GM21360 (cell line): ENCODE data around the gene BAG5.

Experiments
- ATAC-seq: cut with Tn5 transposase; IDR thresholded peaks from one replicate; pipeline ENCODE4 v1.9.1; 2021; ENCODE audit warnings: mild to moderate bottlenecking, moderate library complexity; ENCODE audit not compliant: unreplicated experiment

The BAG5 gene

DNA sequence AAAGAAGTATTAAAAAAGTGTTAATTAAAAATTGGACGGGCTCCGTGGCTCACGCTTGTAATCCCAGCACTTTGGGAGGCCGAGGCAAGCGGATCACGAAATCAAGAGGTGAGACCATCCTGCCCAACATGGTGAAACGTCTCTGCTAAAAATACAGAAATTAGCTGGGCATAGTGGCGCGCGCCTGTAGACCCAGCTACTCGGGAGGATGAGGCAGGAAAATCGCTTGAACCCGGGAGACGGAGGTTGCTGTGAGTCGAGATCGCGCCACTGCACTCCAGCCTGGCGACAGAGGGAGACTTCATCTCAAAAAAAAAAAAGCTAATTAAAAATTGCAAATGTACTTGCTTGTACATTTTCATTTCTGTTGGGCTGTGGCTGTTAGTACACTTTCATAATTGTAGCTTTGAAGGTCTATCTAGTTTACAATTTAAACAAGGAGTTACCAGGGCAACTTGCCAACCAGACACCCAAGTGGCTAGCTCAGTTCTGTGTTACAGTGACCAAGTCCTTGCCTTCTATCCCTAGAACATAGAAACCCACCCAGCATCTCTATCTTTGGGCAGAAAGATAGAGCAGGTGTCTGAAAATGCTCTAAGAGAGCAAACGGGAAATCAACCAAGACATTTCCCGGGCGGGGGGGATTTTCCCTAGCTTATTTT lies 1.5 kb upstream of the BAG5 start:
- ATAC-seq = no peak

DNA sequence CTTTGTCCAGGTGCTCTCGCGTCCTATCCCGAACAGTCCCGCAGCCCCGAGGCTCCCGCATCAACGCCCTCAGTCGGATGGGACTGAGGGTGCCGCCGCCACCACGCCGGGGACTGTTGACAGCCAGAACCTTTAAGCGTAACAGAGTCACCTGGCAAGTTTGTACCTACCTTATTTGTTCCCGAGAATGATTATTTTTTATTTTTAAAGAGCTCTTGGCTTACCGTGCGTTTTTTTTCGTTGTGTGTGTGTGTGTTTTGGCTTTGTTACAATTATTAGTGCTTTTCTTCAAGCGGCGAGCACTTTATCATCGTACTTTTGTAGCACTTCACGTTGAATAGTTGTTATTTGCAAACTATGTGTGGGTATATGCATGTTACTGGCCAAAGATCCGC lies 766 bp upstream of the BAG5 start:
- ATAC-seq = no peak

DNA sequence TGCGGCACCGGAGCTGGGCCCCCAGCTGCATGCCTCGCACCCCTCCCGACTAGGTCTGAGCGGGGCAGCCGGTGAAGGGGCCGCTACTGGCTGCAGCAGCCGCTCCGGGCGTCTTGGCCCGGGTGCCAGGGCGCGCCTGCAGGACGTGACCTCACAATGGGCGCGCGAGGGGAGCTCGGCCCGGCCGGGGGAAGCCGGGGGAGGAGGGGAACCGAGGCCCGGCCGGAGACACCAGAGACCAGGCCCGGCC lies 353 bp downstream of the BAG5 start:
- ATAC-seq = no peak

DNA sequence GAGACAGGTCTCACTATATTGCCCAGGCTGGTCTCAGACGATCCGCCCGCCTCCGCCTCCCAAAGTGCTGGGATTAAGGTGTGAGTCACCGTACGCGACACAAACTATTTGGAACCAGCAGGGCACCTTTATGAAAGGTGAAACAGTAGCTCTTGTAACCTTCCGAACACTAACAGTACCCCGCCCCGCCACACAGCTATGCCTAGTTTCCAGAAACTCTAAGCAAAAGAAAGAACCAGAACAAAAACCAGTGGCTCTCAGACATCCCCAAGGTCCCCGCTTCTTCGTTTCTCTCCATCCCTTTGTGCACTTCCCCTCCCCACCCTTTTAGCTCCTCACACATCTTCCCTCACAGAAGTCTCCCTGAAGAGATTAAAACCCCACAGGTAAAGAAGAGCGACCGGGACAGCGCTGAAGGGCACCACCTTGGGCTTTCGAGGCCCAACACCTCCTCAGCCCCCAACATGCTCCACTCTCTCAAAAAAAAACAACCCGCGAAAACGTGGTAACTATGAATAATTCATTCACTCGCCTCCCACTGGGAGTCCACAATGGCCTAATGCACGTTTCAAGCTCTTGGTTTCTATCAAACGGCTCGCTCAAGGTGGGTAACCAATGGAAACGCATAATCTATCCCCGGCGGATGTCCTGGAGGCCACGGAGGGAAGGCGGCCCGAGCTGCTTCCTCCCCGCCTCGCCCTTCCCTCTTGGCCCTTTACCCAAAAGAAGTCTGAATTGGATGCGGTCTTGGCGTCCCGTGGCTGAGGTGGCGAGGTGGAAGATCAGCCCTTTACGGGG lies 877 bp downstream of the BAG5 start:
- ATAC-seq = peak; percentile 8

DNA sequence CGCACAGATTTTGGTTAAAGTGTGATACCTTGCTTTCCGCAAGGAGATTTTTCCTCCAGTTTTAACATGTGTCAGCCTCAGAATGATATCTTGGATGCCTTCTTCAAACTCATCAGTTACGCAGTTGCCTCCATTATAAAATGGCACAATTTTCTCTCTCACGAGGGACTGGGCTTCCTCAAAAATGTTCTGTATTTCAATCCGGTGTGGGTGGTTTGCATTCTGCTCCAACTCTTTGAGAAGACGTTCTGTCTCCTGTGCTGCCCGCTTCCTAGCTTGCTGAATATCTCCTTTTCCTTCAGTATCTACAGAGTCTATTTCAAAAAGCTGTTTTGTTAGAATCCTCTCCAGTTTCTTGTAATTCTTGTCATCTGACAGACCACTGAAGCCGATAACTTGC lies 1.8 kb downstream of the BAG5 start:
- no peak for ATAC-seq

GRCh38 chr14:103559766-103560165 lies 2.7 kb downstream of the BAG5 start:
- ATAC-seq = no peak

DNA sequence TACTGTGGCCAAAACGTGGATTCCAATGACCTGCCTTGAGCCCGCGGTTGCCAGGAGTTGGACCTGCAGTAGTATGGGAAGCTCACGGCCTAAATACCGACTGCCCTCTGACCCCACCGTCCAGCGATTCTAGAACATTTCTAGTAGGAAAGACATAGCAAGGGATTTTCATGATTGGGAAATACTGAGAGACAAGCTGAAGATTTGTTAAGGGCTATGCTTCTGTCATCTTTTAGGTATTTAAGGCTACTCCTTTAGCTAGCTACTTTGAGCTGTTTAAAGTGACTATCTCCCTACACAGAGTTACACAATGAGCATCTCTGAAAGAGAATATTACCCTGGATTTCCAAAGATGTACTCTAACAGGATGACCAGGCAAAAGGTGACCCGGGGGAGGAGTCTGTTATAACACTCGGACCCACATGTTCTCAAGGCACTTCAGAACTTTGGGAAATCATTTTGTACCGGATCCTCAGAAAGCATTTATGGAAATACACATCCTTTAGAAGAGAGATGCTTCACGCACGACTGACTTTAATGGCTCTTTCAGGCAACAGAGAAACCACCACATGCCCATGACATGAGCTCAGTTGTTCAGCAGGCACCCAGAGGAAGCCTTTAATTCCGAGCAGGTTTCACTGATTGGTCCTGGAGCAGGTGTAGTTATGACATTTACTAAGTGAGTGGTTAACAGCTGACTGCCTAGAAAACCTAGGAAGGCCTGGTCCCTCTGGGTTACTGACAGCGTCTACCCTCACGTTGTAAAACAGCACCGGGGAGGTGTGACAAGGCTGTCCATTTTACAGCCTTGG lies 4.2 kb downstream of the BAG5 start:
- no peak for ATAC-seq

DNA sequence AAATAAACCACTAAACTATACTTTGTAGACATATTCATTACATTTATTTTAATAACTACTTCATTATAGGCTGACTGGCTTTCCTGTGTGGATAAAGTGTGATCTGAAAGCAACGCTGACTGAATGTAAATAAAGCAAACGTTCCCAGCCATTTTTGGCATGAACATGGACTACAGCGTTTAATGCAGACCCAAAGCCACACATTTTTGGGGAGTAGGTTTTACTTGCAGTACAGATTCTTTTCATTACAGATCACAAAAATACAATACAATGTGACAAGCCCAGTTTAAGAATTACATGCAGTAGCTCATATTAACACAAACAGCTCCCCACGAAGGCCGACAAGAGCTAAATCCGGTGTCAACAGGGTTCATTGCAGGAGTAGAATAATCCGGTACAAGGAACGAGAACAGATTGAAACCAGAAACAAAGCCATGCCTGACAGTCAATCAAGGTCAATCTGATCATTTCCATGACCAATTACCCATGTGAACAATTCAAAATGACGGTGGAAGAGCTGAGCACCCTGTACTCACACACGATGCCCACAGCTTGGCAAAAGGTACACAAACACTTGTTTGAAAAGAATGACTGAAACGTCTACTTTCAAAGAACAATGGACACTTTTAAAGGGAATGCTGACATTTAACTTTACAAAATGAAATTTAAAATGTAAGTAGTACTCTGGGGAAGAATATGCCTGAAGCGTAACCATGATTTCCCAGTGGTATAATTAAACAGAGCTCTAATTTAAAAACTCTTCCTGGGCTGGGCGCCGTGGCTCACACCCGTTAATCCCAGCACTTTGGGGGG lies 5.3 kb downstream of the BAG5 start:
- no peak for ATAC-seq

DNA sequence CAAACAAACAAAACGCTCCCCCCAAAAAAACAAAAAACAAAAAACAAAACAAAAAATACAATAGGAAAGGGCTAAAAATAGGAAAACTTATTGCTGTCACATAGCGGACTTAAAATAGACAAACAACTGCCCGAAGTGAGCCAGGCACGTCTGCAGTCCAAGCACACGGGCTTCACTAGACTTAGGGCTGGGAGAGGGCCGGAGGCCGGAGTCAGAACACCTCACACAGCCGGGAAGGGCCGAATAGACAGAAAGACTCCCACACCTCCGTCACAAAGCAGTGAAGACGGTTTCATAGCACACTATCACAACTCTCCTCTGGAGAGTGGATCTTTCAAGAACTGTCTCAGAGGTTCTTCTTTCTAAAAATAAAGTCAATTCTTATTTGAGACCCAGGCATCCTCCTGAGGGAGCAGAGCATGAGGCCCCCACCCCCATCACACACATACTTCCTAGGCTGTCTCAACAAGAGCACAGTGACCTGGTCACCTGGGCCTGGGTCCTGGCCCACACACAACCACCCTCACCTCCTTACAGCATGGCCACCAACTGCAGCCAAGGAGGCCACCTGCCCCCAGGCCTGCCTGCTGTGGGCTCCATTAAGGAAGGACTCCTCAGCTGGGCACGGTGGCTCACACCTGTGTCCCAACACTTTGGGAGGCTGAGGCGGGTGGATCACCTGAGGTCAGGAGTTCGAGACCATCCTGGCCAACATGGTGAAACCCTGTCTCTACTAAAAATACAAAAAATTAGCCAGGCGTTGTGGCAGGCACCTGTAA lies 6.7 kb downstream of the BAG5 start:
- ATAC-seq = no peak

DNA sequence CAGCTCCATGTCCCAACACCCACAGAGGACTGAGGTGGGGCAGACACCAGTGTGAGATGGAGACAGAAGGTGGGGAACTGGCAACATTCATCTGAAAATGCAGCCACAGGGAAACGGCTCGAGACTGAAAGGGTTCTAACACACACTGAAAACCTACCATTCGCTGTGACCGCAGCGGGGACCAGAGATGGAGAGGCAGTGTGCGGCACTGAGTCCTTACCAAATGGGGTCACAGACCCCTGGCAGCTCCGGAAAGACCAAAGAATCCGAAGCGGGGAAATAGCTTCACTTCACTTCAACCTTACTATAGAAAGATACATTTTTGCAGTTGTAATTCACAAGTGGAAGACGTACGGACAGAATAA lies 9.6 kb downstream of the BAG5 start:
- ATAC-seq = no peak

GRCh38 chr14:103552011-103552845 lies 10.2 kb downstream of the BAG5 start:
- ATAC-seq = no peak

DNA sequence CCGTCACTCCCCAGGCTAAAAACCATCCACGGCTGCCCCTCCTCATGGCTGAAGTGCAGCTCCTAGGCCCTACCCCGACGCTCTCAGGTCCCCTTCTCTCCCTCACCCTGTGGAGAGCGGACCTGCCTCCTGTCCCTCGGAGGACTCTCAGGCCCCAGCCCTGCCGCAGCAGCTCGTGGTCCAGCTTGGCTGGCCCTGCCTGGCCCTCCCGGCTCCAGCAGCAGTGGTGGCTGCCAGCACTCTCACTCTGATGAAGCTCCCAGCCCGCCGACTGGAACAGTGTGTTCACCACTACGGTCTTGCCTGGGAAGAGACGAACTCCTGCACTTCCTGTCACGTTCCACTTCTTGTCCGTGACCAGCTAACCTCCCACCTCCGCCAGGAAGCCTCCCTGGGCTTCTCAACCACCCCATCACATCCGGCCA lies 11.1 kb downstream of the BAG5 start:
- no peak for ATAC-seq

GRCh38 chr14:103550451-103551337 lies 11.8 kb downstream of the BAG5 start:
- ATAC-seq = no peak

GRCh38 chr14:103549361-103550311 lies 12.8 kb downstream of the BAG5 start:
- no peak for ATAC-seq

GRCh38 chr14:103548463-103549351 lies 13.8 kb downstream of the BAG5 start:
- ATAC-seq = no peak

DNA sequence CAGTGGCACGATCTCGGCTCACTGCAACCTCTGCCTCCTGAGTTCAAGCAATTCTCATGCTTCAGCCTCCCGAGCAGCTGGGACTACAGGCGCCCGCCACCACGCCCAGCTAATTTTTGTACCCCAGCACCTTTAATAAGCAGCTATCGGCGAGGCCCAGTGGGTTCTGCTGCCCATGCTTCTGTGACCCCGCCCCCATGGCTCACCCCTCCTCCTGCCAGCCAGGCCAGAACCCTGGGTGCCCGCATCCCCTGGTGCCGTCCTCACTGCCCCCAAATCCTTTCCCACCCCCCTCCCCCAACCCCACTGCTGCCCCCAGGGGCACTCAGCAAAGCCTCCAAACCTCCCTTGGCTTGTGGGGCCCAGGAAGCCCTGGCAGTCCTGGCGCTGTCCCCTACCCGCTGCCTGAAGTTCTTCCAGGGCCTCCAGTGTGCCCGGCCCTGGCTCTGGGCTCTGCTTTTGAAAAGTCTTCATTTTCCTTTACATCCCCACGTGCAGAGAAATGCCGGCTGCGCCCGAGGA lies 14.5 kb downstream of the BAG5 start:
- ATAC-seq = no peak
